Activated T-helper 1 cell treated with anti-CD3 and anti-CD28 coated beads, Interleukin-2, amount 50 U/mL, for 16 hours (primary cell): ENCODE results near the gene SCN4A.
"Not testable (repeated sequence)": the region's sequence is repeated elsewhere in the genome, so short reads cannot be mapped to it uniquely, and the experiment has no call there.

Experiments
- DNase-seq, 2 donors: peaks; one replicate each; pipeline ENCODE4 v3.0.0-alpha.2; 2020; ENCODE audit warnings: low read depth in 1 of 2, low spot score in 1 of 2

The SCN4A gene

DNA sequence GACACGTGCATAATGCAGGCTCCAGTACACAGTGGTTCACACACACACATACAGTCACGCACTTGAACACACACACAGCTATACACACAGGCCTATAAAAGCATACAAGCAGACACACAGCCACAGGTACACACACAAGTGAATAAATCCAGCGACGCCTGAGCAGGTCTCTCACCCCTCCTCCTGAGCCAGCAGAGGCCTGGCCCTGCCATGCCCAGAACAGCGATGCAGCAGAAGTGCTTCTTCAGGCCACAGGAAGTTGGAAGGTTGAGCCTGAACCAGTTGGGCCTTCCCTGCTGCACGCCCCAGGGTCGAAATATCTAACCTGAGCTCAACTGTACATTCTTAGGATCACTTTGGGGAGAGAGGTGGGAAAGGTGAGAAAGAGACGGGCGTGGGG lies 33.3 kb downstream of the SCN4A start:
- DNase-seq, result no peak

DNA sequence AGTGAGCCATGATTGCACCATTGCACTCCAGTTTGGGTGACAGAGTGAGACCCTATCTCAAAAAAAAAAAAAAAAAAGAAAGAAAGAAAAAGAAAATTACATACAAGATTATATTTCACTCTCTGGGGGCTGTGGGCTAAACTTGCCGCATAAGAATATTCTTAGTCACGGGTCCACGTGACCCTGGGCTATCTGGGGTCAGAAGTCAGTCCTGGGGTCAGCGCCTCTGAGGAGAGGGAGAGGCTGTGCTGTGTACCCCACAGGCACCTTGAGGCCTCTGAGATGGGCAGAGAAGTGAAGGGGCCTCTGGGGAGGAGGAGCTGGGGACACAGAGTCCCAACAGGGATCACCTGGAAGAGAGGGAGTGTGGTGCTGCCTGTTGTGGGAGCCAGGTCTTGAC lies 34.8 kb downstream of the SCN4A start:
- DNase-seq, result no peak

DNA sequence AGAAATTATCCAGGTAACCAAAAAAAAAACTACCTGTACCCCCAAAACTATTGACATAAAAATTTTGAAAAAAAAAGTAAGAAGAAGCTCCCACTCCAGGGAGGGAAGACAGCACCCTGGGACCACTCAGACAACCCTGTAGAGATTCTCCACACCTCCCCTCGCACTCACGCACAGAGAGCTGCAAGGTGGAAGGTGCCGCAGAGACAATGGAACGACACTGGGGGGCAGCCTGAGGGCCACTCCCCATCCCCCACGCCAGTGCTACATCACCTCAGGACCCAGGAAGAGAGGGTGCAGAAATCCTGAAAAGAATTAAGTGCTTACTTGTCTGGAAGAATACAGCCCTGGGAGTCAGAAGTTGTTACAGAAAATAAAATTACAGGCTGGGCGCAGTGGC lies 35.4 kb downstream of the SCN4A start:
- DNase-seq, result no peak

DNA sequence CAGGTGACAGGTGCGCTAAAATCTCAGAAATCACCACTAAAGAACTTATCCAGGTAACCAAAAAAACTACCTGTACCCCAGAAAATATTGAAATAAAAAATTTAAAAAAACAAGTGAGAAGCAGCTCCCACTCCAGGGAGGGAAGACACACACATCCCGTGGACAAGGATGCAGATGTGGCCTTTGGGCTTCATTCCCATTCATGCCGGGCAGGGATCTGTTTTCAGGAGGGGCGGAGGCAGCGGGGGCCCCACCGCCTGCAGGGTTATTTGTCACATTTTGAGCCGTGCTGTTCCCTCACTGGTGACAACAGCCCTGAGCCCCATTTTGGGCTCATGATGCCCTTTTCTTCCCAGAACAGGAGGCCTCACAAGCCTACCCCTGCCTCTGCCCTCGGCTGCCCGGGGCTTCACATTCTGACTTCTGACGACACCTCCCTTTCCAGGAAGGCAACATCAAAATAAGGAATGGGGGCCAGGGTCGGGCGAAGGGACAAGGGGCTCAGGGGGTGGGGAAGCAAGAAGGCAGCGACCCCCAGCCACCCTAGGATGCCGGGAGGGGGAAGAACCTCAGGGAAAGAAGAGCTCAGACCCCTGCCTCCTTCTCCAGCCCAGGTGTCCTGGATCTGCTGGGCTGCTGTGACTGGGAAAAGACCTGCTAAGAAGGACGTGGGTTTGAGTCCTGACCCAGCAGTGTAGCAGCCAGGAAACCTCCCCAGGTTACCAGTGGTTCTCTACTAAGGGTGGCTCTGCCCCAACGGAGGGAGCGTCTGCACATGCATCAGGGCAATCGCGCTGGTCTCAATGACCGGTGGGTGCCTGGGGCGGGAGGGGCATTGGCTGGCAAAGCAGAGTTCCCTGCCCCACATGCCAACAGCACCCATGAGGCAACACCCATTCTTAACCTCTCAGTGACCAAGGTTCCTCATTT lies 38.3 kb downstream of the SCN4A start:
- DNase-seq, result no peak

DNA sequence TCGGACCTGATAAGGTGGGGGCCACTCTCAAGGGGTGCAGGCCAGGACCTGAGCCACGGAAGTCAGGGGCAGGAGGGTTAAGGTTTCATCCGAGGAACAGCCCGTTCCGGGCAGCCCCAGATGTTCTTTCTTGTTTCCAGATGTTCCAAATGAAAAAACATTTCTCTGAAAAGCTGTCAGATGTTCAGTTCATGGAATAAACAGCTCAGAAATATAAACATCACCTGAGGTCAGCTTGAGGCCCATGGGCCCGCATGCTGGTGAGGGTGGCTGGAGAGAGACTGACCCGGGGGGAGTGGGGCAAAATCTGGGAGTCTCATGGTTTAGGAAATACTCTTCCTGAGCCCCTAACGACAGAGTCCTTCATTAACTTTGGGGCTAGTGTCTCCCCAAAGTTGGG lies 39.1 kb downstream of the SCN4A start:
- DNase-seq, result no peak

DNA sequence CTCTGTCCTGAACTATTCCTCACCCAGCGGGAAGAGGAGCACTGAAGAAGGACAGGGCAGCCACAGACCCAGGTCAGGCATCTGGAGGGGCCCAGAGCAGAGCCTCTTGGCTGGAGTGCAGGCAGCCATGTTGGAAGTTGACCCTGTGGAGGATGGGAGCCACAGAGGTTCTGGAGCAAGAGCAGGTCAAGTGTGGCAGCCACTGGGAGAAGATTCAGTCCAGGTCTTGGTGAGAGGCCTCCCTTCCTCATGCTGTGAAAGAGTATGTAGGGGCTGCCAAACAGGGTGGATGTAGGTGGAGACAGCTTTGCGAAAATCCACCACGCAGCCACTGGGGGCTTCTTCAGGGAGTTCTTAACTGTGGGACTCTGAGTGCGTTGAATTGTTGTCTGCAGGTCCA lies 40.0 kb downstream of the SCN4A start:
- DNase-seq, result no peak

DNA sequence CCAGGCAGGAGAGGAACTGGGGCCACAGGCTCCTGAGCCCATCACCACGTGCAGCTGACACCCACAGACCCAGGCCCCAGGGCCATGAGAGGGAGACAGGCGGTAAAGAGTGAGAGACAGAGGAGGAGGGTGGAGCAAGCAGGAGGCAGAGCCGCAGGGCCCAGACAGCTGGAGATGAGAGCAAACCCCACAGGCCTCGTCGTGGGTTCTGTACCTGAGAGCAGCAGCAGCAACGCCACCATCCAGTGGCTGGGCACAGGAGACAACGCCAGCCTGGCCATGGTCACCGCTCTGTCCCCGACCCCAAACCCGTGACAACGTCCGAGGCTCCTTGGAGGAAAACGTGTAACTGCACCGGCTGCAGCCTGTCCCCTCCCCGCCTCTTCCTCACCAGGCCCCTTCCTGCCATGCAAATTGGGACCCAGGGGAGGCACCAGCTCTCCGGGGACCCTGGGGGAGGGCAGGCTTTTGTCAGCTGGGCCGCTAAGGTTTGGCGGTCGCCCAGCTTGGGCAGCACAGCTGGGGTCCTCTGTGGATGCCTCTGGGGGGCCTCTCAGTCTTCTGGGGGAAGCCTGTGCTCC lies 40.6 kb downstream of the SCN4A start, which contains the start of gene CD79B:
Gene CD79B (minus strand): TSS at position 351 of the 581 bp plus-strand sequence. CDS start 70 bp downstream, at position 281.
- DNase-seq, result peak in 1 of 2 donors; percentile 19

DNA sequence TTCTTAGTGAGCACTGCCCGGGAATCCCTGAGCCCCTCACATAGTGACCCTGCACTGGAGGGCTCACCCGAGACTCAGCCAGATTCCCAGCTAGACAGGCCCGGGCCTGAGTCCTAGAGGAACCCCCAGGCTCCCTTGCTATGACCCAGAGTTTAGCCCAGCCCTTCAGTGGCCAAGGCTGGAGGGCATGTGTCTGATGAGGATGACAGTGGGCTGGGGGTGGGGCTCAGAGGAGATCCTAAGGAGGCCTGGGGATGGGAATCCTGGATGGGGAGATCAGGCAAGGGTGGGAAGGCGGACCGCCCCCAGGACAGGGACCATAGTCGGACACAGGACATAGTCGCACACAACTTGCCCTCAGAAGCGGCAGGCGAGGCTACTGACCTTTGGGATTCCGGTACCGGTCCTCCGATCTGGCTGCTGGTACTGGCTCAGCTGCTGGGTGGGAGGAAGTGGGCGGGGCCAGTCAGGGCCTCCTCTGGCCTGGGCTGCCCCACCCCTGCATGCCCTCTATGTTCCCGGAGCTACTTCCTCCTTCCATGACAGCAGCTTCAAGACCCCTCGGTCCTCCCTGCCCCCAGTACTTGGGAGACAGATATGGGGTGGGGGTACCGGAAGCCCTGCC lies 41.7 kb downstream of the SCN4A start:
- peak; percentile 35 to 37 for DNase-seq

DNA sequence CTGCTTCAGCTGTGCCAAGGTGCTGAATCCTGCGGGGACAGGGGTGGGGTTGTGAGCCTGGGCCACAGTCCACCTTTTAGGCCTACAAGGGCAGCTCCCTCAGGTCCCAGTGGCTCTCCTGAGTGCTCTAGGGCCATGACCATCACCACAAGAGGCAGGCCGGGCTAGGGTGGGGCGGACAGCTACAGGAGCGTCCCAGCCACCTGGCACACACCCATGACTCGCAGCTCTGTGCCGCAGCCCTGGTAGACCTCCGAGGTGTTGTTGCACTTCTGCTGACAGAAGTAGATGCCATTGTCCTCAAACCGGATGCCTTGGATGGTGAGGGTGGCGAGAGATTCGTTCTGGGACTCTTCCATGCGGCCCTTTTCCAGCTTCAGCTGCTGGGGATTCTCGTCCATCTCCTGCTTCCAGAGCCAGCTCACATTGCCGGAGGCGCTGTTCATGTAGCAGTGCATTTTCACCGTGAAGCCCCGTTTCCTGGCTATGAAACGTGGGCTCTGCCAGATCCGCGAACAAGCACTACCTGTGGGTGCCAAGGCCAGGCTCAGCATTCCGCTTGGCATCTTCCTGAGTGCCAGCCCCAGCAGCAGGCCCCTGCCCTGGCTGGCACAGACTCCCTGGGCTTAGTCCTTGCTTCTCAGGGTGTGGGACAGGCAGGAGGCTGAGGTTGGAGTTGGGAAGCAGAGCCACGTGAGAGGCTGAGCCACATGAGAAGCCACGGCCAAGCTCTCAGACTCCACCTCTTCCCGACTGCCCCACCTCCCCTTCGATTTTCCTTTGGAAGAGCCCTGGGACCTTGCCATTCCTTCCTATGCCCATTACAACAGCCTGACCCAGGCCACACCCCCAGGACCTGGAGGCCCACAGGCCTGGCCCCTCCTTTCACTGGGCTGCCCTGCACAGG lies 42.6 kb downstream of the SCN4A start:
- no peak for DNase-seq

DNA sequence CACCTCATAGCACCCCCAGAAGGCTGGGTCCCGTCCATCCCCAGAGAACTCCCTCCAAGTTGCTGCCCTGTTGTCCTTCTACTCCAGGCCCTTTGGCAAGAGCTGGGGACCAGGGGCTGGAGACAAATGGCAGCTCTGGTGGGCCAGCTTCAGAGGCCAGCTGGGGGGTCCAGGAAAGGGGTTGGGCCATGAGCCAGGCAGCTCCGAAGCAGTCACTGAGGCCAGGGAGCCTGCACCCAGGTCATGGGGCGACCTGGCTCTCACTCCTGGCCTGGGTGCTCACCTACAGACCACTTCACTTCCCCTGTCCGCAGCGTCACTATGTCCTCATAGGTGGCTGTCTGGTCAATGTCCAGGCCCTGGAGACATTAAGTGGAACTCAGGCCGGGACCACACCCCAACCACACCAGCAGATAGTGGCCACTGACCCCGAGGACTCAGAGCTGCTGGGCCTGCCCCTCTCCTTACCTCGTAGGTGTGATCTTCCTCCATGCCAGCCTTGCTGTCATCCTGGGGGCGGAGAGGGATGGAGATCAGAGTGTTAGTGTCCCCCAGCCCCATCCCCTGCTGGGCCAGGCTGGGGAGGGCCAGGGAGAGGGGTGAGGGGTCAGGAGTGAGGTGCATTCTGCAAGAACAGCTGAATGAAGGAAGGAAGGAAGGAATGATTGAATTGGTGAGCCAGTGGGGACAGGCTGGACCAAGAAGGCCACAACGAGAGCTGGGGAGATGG lies 43.6 kb downstream of the SCN4A start:
- no peak for DNase-seq

DNA sequence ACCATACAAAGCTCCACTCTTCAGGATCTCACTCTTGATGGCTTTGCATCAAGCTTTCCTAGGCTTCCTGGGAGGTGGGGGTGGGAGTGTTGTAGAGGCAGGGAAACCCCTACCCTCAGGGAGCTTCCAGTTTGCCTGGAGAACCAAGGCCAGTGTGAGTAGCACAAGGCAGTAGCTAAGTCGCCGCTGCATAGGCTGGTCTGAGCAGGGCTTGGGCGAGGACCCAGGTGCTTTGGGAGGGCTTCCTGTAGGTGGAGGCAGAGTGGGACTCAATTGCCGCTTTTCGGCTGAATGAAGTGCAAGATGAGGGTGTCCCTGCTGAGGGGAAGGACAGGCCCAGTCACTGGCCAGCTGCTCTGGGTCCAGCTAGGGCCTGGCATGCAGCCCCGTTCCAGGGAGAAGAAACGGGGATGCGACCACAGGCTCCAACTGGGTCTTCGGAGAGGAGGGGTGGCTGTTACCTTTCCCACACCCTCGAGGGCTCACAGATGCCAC lies 44.5 kb downstream of the SCN4A start:
- no peak for DNase-seq

DNA sequence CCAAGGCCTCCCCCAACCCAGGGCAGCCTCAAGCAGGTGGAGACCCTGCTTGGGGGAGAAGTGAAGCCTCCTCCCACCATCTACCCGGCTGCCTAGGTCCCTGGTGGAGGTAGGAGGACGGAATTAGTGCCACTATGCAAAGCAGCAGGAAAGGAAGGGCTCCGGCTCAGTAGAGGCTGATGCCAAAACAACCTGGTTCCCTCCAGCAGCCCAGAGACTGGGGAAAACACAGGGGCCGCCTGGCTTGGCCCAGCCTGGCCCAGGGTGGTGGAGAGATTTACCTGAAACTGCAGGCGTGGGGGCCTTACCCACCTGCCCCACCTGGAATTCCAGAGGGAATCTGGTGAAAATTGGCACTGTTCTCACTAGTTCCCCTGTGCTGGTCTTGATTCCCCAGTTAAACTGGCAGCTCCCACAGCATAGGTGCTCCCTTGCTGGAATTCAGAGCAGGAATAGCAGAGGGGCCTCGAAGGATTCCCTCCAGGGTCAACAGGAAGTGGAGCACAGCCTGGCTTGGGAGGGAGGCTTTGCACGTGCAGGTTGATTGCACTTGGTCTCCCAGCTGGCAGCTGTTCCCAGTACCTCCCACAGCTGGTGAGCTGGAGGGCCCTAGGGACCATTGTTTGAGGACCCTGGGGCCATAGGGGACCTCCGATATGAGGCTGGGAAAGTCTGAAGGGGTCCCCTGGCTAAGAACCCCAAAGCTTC lies 45.1 kb downstream of the SCN4A start:
- no peak for DNase-seq

DNA sequence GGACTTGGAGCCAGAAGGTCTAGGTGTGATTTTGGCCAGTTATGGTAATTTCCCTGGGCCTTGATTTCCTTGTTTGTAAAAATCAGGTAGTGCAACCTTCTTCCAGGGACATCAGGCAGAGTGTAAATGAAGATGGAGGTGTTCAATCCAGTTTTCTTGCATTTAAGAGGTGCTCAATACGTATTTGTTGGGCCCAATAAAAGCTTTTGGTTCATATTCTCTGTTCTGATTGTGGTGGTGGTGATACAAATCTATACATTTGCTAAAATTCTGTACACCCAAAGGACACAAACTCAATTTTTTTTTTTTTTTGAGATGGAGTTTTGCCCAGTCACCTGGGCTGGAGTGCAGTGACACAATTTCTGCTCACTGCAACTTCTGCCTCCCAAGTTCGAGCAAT lies 46.6 kb downstream of the SCN4A start:
- no peak for DNase-seq

DNA sequence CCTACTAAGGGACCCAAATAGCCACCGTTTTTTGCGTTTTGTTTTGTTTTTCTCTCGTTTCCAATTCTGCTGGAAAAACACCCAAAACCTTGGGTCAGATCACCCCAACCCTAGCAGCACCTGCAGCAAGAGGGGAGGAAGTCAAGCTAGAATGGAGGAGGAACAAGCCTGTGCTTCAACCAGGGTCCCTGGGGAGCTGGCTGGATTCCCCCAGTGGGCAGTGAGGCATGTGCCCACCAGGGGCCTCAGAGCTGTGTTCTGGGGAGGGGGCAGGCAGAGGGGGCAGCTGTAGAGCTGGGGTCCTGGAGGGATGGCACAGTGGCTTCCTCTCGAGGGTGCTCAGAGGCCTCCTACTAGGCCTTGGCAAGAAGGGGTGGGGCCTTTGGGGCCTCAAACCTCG lies 47.1 kb downstream of the SCN4A start:
- no peak for DNase-seq

DNA sequence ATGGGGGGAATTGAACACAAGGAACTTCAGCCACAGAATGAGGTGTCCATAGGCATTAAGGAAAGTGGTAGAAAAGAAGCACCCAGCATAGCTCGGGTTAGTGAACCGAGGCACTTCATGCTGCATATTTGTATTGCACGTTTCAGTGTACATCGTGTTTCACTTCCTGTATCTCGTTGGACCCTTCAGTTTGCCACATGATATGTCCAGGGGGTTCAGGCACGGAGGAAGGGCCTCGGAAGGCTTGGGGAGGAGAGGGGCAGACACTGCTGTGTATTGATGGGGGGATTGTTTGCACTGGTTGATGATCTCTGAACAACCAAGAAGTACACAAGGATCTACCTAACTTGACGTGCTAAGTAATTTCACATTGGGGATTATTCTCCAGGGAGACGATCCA lies 50.3 kb downstream of the SCN4A start:
- DNase-seq, result not testable (repeated sequence)

DNA sequence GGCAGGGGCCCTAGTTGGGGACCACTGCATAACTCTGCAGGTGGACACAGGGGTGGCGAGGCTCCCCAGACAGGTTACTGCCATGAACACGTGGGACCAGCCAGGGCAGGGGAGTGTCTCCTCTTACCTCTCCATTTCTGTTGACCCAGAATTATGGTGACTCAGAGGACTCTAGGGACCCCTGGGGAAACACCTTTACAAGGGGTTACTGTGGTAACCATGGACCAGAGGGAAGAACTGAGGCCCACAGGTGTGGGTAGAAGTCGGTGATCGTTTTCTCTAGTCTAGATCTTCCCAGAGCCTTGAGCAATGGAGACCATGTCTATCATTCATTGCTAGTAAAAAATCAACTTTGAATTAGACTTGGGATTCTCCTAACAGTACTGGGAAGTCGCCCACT lies 51.9 kb downstream of the SCN4A start:
- DNase-seq, result not testable (repeated sequence)

DNA sequence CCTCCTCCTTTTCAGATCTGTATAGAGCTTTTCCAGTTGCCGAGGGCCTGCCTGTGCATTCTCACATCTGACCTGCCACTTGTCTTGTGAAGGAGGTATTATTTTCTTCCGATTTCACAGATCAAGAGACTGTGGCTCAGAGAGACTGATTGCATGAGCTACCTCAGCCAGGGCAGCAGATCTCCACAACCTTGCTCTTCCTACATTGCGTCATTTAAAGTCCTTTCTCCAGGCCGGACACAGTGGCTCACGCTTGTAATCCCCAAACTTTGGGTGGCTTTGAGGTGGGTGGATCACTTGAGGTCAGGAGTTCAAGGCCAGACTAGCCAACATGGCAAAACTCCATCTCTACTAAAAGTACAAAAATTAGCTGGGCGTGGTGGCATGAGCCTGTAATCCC lies 52.7 kb downstream of the SCN4A start:
- not testable (repeated sequence) for DNase-seq

DNA sequence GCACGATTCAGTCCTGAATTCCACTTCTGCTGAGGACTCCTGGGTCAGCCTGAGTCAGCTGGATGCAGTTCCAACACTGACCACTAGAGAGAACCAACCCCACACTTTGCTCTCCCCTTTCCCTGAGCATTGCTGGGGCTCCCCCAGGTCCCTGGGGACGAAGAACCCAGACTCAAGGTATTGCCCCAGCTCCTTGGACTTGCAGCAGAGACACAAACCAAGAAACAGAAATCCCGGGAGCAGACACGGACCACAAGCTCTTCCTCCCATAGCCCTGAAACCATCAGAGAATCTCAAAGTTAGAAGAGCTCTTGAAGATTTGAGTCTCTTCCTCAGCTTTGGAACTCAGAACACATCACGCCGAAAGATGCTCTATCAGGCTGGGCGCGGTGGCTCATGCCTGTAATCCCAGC lies 53.4 kb downstream of the SCN4A start:
- peak; percentile 44 to 55 for DNase-seq

DNA sequence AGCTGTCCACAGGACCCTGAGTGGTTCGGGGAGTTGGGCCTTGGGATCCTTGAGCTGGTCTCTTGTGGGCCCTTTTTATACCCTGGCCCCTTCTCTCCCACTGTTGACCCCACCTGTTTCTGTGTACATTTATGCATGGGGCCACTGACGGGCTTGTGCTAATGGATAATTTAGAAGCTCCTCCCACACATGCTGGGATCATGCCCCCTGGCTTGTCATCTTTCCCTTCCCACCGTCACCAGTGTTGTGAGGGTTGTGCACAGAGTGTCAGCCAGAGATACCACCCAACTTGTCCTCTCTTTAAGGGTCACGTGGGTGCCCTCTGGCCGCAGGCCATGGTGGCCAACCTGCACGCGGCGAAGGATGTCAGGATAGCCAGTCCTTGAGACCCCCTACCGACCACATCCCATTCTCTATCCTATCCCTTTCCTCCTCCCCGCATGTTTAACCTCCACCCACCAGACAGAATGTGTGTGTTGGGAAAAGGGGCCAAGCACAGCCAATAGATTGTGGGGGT lies 53.9 kb downstream of the SCN4A start, which contains the start of gene GH1:
Gene GH1 (minus strand): TSS at position 51 of the 517 bp plus-strand sequence. CDS start 63 bp downstream, outside the sequence.
- not testable (repeated sequence) for DNase-seq
